GM19324 (cell line): ENCODE measurements around the gene CD300LG.
"Not testable (repeated sequence)": the region's sequence is repeated elsewhere in the genome, so short reads cannot be mapped to it uniquely, and the experiment has no call there.

Experiments
- ATAC-seq: cut with Tn5 transposase; IDR thresholded peaks from one replicate; pipeline ENCODE4 v1.9.1; 2021; ENCODE audit warnings: mild to moderate bottlenecking, moderate library complexity; ENCODE audit not compliant: unreplicated experiment, low FRiP score

The CD300LG gene

DNA sequence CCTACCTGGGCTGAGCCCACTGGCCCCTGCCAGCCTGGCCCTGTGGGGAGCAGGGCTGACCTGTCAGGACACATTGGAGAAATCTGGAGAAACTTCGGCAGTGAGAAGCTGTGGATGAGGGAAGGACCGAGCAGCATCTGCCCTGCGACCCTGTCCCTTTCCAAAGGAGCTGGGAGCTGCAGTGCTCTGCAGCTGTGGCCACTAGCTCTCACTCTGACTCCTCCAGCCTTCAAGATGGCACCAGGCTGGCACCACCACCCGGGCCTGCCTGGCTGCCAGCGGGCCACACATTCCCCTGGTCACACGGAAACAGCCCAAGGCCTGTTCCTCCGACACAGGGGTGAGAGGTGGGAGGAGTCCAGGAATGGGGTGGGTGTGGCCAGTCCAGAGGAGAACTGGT, 30.1 kb downstream of the CD300LG start:
- ATAC-seq, result no peak

DNA sequence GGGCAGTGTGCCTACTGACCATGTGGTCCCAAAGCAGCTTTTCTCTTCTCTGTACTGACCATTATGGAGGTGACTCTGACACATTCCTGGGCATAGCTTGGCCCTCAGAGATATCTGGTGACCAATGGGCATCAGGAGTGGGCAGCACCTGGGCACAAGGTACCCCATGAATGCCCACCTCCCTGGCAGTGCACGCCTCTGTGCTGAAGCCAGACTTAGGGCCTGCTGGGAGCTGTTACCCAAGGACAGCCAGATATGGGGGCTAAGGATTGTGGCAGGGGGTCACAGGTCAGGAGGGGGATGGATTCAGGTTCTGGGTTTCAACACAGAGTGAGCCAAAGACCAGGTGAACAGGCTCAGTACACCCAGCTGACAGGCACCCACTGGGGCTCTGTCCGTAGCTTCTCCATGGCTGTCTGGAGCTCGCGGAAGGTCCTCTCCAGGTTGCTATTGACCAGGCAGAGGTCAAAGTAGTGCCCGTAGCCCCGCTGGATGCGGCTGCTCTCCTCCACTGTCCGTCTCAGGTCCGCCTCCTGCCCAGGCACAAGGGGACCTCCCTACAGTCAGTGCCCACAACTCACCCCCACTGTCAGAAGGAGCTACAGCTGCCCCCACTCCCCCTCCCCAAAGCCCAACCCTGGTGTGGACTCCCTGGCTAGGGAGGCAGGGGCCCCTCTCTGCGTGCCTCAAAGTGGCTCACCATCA, 30.6 kb downstream of the CD300LG start:
- no peak for ATAC-seq

GRCh38 chr17:43878260-43879175, 31.5 kb downstream of the CD300LG start:
- ATAC-seq, result peak; percentile 55

DNA sequence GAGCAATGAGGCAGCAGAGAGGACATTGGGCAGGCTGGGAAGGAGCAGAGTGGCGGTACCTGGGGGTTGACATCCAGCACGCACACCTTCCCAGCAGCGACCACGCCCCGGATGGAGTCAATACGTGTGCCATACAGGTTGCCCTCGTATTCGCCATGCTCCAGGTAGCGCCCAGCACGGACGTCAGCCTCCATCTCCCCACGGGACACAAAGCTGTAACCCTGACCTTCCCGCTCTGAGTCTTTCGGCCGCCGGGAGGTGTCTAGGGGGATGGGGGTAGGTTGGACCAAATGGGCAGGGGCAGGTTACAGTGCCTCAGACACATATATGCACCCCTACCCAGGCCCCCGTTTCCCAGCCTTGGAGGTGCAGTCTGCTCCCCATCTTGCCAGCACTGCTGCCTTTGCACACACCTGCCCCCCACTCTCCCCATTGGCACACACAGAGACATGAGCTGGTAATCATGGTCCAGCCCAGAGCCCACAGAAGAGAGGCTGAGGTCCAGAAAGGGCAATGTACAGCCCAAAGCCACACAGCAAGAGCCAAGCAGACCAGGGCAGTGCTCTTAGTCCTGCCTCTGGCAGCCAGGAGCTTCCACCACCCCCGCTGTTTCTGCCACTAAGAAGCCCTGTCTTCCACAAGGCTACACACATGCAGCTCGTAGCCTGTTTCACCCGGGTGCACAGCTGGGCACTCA, 32.9 kb downstream of the CD300LG start:
- ATAC-seq, result no peak

DNA sequence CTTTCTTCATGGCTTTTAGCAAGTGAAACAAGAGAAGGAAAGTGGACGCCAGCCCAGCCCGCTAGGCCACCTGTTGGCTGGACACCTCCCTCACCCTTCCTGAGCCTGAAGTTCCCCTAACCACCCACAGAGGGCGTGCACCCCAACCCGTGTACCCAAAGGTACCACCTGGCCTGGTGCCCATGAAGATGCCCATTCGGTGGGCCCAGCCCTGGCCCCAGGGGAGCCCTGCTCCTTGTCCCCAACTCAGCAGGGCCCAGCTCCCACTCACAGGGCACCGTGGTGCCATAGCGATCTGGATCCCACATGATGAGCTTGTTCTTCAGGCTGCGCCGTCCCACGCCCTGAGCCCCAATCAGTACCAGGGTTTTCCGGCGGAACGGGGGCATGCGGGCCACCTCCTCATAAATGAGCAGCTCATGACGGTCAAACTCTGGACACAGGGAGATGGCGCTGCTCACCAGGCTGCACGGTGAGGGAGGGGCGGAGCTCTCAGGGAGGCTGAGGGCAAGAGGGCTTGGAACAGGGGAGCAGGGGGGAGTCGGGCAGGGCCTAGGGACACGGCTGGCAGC, 33.5 kb downstream of the CD300LG start:
- ATAC-seq, result no peak

DNA sequence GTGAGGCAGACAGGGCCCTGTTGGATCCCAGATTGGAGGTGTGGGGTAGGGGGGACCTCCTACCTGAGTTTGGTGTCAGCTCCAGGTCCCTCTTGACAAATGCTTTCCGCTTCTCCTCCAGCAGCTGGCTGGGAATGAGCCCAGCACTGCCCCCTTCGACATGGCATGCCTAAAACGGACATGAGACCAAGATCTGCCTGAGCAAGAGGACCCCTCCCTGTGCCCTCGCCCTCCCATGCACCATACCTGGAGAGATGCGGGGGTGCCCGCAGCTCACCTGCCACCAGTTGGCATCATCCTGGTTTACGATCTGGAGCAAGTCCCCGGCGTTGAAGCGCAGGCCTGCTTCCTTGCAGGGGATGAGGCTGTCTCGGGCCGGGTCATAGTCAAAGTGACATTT, 34.2 kb downstream of the CD300LG start:
- ATAC-seq, result no peak

- no peak for ATAC-seq
These were observed 35.0 kb downstream of the CD300LG start for GRCh38 chr17:43881758-43882505.

DNA sequence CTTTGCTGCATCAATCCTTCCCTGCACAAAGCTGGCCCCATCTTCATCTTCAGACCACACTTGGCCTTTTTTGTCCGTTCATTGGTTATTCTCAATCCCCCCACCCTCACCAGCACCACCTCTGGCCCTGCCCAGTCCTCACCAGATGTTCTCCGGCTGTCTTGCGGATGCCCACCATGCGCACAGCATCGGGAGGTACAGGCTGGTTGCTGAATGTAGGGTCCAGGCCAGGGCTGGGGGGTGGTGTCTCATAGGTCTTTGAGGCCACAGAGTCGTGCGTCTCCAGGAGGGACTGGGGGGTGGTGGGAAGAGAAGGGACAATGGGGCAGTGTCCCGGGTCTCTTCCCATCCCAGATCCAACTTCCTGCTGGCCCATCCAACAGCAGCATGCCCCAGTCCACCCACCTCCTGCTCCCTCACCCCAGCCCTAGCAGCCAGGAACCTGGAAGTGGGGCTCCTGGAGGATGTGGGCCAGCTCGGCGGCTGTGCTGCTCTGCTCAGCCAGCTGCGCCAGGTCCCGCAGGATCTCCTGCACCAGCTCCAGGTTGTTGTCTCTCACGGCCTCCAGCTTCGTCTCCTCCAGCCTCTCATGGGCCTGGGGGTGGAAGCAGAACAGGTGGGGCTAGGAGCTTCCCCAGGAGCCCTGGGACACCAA, 35.9 kb downstream of the CD300LG start:
- no peak for ATAC-seq

GRCh38 chr17:43888548-43888947, 41.6 kb downstream of the CD300LG start:
- no peak for ATAC-seq

GRCh38 chr17:43890240-43890639, 43.3 kb downstream of the CD300LG start:
- ATAC-seq, result no peak

GRCh38 chr17:43891851-43892646, 45.1 kb downstream of the CD300LG start:
- no peak for ATAC-seq

DNA sequence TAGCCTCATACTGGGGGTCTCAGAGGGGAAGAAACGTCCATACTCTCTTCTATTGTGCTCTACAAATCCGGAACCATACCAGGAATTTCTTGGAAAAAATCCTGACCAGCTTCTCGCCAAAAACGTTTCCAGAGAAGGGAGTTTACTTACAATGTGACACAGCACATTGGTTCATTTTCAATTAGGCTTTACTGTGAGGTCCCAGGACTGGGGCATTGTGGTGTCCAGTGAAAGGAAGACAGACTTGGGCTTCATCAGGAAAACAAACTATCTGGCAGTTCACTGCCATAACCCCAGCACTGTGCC, 45.6 kb downstream of the CD300LG start:
- no peak for ATAC-seq

DNA sequence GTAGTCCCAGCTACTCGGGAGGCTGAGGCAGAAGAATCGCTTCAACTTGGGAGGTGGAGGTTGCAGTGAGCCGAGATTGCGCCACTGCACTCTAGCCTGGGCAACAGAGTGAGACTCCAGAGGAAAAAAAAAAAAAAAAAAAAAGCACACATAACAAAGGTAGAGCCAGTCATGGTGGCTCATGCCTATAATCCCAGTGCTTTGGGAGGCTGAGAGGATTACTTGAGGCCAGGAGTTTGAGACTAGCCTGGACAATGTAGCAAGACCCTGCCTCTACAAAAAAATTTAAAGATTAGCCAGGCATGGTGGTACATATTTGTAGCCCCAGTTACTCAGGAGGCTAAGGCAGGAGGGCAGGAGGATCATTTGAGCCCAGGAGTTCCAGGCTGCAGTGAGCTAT, 47.5 kb downstream of the CD300LG start:
- ATAC-seq, result not testable (repeated sequence)

- ATAC-seq, result no peak
These were observed 50.9 kb downstream of the CD300LG start for GRCh38 chr17:43897831-43898230.

GRCh38 chr17:43898446-43898845, 51.5 kb downstream of the CD300LG start:
- no peak for ATAC-seq

DNA sequence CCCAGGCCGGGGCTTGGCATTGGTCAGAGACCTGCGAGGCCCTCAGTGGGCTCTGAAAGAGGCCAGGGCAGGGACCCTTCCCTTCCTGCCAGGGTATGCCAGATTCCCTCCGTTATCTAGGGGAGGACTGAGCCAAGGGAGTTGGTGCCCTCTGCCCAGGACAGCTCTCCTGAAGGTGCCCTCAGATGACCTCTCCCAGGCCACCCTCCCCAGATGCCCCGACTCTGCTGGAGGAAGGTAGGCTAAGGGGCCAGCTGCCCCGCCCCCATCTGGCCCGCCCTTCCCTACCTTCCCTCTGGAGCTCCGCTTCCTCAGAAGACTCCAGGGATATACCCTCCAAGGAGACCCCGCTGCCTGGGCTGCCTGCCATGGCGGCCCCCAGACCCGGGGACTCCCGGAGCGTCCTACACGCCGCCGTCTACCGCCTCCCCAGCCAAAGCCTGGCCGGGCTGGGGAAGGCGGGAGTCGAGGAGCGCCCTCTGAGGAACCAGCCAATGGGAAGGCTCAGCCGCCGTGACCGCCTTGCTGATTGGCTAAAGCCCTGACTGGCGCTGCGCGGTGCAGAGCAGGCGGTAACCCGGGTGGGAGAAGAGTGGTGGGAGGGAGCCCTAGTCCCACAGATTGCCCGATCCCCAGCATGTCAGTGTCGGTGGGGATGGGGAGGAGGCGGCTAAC, 53.3 kb downstream of the CD300LG start:
- peak; percentile 78 for ATAC-seq

- no peak for ATAC-seq
These were observed 54.1 kb downstream of the CD300LG start for GRCh38 chr17:43900858-43901754.
